ENCODE results near the gene OARD1.

Gene OARD1

GRCh38 chr6:41071501-41071922 is 644 bp downstream of the OARD1 start (continued):
- TF ChIP-seq, protein P1, sequence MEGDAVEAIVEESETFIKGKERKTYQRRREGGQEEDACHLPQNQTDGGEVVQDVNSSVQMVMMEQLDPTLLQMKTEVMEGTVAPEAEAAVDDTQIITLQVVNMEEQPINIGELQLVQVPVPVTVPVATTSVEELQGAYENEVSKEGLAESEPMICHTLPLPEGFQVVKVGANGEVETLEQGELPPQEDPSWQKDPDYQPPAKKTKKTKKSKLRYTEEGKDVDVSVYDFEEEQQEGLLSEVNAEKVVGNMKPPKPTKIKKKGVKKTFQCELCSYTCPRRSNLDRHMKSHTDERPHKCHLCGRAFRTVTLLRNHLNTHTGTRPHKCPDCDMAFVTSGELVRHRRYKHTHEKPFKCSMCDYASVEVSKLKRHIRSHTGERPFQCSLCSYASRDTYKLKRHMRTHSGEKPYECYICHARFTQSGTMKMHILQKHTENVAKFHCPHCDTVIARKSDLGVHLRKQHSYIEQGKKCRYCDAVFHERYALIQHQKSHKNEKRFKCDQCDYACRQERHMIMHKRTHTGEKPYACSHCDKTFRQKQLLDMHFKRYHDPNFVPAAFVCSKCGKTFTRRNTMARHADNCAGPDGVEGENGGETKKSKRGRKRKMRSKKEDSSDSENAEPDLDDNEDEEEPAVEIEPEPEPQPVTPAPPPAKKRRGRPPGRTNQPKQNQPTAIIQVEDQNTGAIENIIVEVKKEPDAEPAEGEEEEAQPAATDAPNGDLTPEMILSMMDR (tag by site-specific recombination; IDR thresholded peaks at IDR 0.05), result 0 out of 2 replicates have a peak, but pooled peaks have one; percentile 29

GRCh38 chr6:41066867-41067304 is 5.3 kb downstream of the OARD1 start:
- Histone ChIP-seq H3K4me1 (ENCODE audit: control insufficient read depth, insufficient read depth, low read length) (no peaks in the 10 kb centered on the region), H3K27ac (ENCODE audit: extremely low read depth, low read depth, low read length) (no peak overlapping the region), H3K4me3 (ENCODE audit: low read depth, low read length) (no peak overlapping the region), H3K9me3 (ENCODE audit: control insufficient read depth, insufficient read depth, low read depth, low read length) (no peaks in the 10 kb centered on the region), H3K36me3 (ENCODE audit: control insufficient read depth in 2 of 2, insufficient read depth in 1 of 2, low read length in 2 of 2) (peaks cover 4 to 52% of the 10 kb centered on the region in 2 experiments; a peak in 2 of 3 replicates)
- CTCF ChIA-PET, result interaction anchor here (0.8 to 5.0 kb wide), 8 partner anchors 7 to 116 kb away, joined by 3 to 25 read pairs (median 5); no protein-coding TSS in a partner anchor
- POLR2A ChIA-PET, result no interaction called here
- TF ChIP-seq ZNF155 (tag by site-specific recombination; IDR thresholded peaks at IDR 0.05), result no peak
- peak; percentile 56 for TF ChIP-seq ZNF660 (tag by site-specific recombination; IDR thresholded peaks at IDR 0.05)
- 0 out of 2 replicates have a peak, but pooled peaks have one; percentile 19 for TF ChIP-seq ZNF366 (tag by site-specific recombination; conservative IDR thresholded peaks at IDR 0.05)
- TF ChIP-seq, protein P2, sequence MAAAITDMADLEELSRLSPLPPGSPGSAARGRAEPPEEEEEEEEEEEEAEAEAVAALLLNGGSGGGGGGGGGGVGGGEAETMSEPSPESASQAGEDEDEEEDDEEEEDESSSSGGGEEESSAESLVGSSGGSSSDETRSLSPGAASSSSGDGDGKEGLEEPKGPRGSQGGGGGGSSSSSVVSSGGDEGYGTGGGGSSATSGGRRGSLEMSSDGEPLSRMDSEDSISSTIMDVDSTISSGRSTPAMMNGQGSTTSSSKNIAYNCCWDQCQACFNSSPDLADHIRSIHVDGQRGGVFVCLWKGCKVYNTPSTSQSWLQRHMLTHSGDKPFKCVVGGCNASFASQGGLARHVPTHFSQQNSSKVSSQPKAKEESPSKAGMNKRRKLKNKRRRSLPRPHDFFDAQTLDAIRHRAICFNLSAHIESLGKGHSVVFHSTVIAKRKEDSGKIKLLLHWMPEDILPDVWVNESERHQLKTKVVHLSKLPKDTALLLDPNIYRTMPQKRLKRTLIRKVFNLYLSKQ (tag by site-specific recombination; IDR thresholded peaks at IDR 0.05; ENCODE audit: borderline replicate concordance), result no peak
- TF ChIP-seq ZNF654 (tag by site-specific recombination; IDR thresholded peaks at IDR 0.05; ENCODE audit: low read depth), result peak; percentile 85
- no peak for TF ChIP-seq ZBTB7A (tag by site-specific recombination; IDR thresholded peaks at IDR 0.05; ENCODE audit: low read depth)
- TF ChIP-seq MYNN (tag by site-specific recombination; IDR thresholded peaks at IDR 0.05; ENCODE audit: borderline replicate concordance), result no peak
- no peak for TF ChIP-seq HOXC10 (CRISPR knock-in tag; IDR thresholded peaks at IDR 0.05)
- TF ChIP-seq, protein P3, sequence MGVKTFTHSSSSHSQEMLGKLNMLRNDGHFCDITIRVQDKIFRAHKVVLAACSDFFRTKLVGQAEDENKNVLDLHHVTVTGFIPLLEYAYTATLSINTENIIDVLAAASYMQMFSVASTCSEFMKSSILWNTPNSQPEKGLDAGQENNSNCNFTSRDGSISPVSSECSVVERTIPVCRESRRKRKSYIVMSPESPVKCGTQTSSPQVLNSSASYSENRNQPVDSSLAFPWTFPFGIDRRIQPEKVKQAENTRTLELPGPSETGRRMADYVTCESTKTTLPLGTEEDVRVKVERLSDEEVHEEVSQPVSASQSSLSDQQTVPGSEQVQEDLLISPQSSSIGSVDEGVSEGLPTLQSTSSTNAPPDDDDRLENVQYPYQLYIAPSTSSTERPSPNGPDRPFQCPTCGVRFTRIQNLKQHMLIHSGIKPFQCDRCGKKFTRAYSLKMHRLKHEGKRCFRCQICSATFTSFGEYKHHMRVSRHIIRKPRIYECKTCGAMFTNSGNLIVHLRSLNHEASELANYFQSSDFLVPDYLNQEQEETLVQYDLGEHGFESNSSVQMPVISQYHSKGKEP (tag by site-specific recombination; IDR thresholded peaks at IDR 0.05), result no peak
- no peak for TF ChIP-seq ZNF488 (tag by site-specific recombination; IDR thresholded peaks at IDR 0.05)
- no peak for TF ChIP-seq PRDM6 (tag by site-specific recombination; IDR thresholded peaks at IDR 0.05)
- TF ChIP-seq SETDB1 (IDR thresholded peaks at IDR 0.05; ENCODE audit: insufficient read length, low read length), result no peak
- TF ChIP-seq ZNF544 (tag by site-specific recombination; IDR thresholded peaks at IDR 0.05), result no peak
- TF ChIP-seq, protein P1 (tag by site-specific recombination; IDR thresholded peaks at IDR 0.05), result peak; percentile 58
- peak; percentile 46; the same call in 1 of the 2 replicates for TF ChIP-seq ZNF501 (tag by site-specific recombination; IDR thresholded peaks at IDR 0.05)
- 0 out of 2 replicates have a peak, but pooled peaks have one; percentile 19 for TF ChIP-seq ZNF600 (tag by site-specific recombination; IDR thresholded peaks at IDR 0.05)
- TF ChIP-seq ZNF354C (tag by site-specific recombination; IDR thresholded peaks at IDR 0.05; ENCODE audit: borderline replicate concordance, low read depth), result no peak
- TF ChIP-seq KLF16 (tag by site-specific recombination; IDR thresholded peaks at IDR 0.05), result no peak
- no peak for TF ChIP-seq ZNF391 (tag by site-specific recombination; IDR thresholded peaks at IDR 0.05; ENCODE audit: borderline replicate concordance, low read depth)
- TF ChIP-seq ZNF211 (tag by site-specific recombination; IDR thresholded peaks at IDR 0.05; ENCODE audit: low read depth), result no peak
- TF ChIP-seq ZNF639 (tag by site-specific recombination; IDR thresholded peaks at IDR 0.05), result no peak
- no peak for TF ChIP-seq OVOL3 (tag by site-specific recombination; IDR thresholded peaks at IDR 0.05)
- TF ChIP-seq, protein P4, sequence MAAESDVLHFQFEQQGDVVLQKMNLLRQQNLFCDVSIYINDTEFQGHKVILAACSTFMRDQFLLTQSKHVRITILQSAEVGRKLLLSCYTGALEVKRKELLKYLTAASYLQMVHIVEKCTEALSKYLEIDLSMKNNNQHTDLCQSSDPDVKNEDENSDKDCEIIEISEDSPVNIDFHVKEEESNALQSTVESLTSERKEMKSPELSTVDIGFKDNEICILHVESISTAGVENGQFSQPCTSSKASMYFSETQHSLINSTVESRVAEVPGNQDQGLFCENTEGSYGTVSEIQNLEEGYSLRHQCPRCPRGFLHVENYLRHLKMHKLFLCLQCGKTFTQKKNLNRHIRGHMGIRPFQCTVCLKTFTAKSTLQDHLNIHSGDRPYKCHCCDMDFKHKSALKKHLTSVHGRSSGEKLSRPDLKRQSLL (tag by site-specific recombination; IDR thresholded peaks at IDR 0.05), result no peak

Data from HEK293 (cell line).